Transverse colon (tissue), 4 donors: ENCODE data around the gene SLC50A1.

Experiments used
- CTCF ChIP-seq, 5 experiments: fragments of 200-600 bp in 3 of 5; fragments of 450-650 bp in 2 of 5; sonication (generic) in 3 of 5; IDR thresholded peaks; 1 replicate in 2 of 5; 2 replicates in 3 of 5; pipeline ENCODE4 v1.5.1; 2016 to 2017; ENCODE audit warnings: antibody characterized with exemption in 5 of 5, inconsistent platforms in 3 of 5, mild to moderate bottlenecking in 2 of 5, moderate library complexity in 1 of 5
- POLR2AphosphoS5 ChIP-seq, 3 donors: sonication (generic); formaldehyde crosslinking; IDR thresholded peaks; one replicate each; pipeline ENCODE4 v1.6.1; 2016; ENCODE audit warnings: antibody characterized with exemption in 3 of 3

- TF ChIP-seq POLR2AphosphoS5 (IDR thresholded peaks at IDR 0.05) (no peak), CTCF (IDR thresholded peaks at IDR 0.05) (no peak)
Observed at GRCh38 chr1:155110381-155110780, 25.3 kb upstream of the SLC50A1 start.
